Psoas muscle (tissue), 8 donors: ENCODE measurements around the gene HYOU1. TPM values are rescaled to one million over a fixed set of nuclear protein-coding genes. Genes with fewer than 3 reads are reported as not detected.
A peak's percentile ranks its signal among the peaks of the same experiment; 100 is the strongest.

Experiments
- ATAC-seq, 4 donors: fragments of 200-7000 bp; cut with Tn5 transposase; one replicate each; pipeline ENCODE4 v1.9.1; 2020; ENCODE audit warnings: moderate library complexity in 3 of 4, mild to moderate bottlenecking in 2 of 4
- DNase-seq, 2 donors: peaks; one replicate each; pipeline ENCODE4 v3.0.0-alpha.2; 2020
- H3K27ac ChIP-seq: fragments of 200-600 bp; one replicate; pipeline ENCODE4 v1.8.0; 2022
- H3K27me3 ChIP-seq, 3 donors: fragments of 200-600 bp in 1 of 3; one replicate each; pipeline versions ENCODE4 v1.6.1 to v1.8.0; 2013 to 2022; ENCODE audit warnings: low read length in 2 of 3, mild to moderate bottlenecking in 2 of 3, moderate library complexity in 1 of 3; ENCODE audit not compliant: insufficient read depth in 3 of 3
- H3K36me3 ChIP-seq, 2 donors: fragments of 200-600 bp in 1 of 2; one replicate each; pipeline versions ENCODE4 v1.6.1 to v1.8.0; 2013 to 2022; ENCODE audit warnings: low read depth in 1 of 2, mild to moderate bottlenecking in 1 of 2, moderate library complexity in 1 of 2; ENCODE audit not compliant: insufficient read depth in 1 of 2
- H3K4me1 ChIP-seq: fragments of 200-600 bp; one replicate; pipeline ENCODE4 v1.8.0; 2022
- H3K4me3 ChIP-seq: fragments of 200-600 bp; one replicate; pipeline ENCODE4 v1.8.0; 2022; ENCODE audit warnings: mild to moderate bottlenecking
- H3K9me3 ChIP-seq: fragments of 200-600 bp; one replicate; pipeline ENCODE4 v1.8.0; 2022
- CTCF ChIP-seq: fragments of 200-600 bp; IDR thresholded peaks from one replicate; pipeline ENCODE4 v1.8.0; 2022; ENCODE audit warnings: antibody characterized with exemption
- WGBS, 3 donors: extraction: QIAGEN DNeasy Blood & Tissue Kit; methylation state at CpG; one replicate each; pipeline versions ENCODE4 v1.1.6 to v1.1.7; 2013; 5-methylcytosine and 5-hydroxymethylcytosine counted together
- intact Hi-C, 2 donors: fragments of 100-400 bp; cut with DNase I; formaldehyde crosslinking; loops; one replicate each; pipeline versions ENCODE4 v1.11.0 to v1.14.2; 2022
- polyA plus RNA-seq, 3 donors: library from polyadenylated mRNA; stranded (reverse); fragments of 200-250 nt; gene quantifications; one replicate each; pipeline ENCODE4 v1.2.3, GENCODE V29; 2013
- total RNA-seq, 4 donors: library from RNA; stranded (reverse); fragmentation: NEBNext Ultra II Directional in 2 of 4; extraction: Animal tissue kit (Norgen Biotek cat#: 25700) in 2 of 4; gene quantifications; one replicate each; pipeline versions ENCODE4 v1.2.1 to v1.2.4, GENCODE V29; 2021 to 2023
- donor health status: healthy with polysubstance abuse.
- donor health status: DM: no; HTN: no; CAD: no; lungs with moderate emphysema.
- donor health status: Bipolar disorder and iron deficiency.
- donor health status: healthy.
- donor health status: DM: yes; HTN: yes; CAD: no.
- donor health status: DM: no; HTN: no; CAD: no.
- donor health status: DM: no; HTN: no; CAD: no.
- donor health status: DM: yes; HTN: yes; CAD: no.

The HYOU1 gene
- total and polyA plus RNA-seq, 7 donors, result 21.2 to 46.2 (median 31.0) TPM

DNA sequence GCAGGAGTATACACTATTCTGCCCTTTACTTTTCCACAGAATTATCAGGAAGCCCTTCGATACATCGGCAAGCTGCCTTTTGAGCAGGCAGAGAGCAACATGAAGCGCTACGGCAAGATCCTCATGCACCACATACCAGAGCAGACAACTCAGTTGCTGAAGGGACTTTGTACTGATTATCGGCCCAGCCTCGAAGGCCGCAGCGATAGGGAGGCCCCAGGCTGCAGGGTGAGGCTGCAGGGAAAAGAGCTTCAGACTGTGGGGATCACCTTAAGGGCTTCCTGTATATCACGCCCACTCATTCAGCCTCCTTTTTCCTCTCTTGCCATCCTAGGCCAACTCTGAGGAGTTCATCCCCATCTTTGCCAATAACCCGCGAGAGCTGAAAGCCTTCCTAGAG lies 20.8 kb upstream of the HYOU1 start:
- intact Hi-C loops, result no loop called here
- Histone ChIP-seq H3K36me3 (peaks cover 18 to 100% of the 10 kb centered on the region in 2 donors), H3K4me1 (no peaks in the 10 kb centered on the region), H3K4me3 (no peak overlapping the region), H3K27me3 (no peaks in the 10 kb centered on the region), H3K9me3 (no peaks in the 10 kb centered on the region), H3K27ac (no peak overlapping the region)
- WGBS, 3 donors, result 92 to 94% (median 92%) methylated on average over 11 of the region's 11 CpGs
- no peak for TF ChIP-seq CTCF
- DNase-seq (no peak), ATAC-seq (no peak)

DNA sequence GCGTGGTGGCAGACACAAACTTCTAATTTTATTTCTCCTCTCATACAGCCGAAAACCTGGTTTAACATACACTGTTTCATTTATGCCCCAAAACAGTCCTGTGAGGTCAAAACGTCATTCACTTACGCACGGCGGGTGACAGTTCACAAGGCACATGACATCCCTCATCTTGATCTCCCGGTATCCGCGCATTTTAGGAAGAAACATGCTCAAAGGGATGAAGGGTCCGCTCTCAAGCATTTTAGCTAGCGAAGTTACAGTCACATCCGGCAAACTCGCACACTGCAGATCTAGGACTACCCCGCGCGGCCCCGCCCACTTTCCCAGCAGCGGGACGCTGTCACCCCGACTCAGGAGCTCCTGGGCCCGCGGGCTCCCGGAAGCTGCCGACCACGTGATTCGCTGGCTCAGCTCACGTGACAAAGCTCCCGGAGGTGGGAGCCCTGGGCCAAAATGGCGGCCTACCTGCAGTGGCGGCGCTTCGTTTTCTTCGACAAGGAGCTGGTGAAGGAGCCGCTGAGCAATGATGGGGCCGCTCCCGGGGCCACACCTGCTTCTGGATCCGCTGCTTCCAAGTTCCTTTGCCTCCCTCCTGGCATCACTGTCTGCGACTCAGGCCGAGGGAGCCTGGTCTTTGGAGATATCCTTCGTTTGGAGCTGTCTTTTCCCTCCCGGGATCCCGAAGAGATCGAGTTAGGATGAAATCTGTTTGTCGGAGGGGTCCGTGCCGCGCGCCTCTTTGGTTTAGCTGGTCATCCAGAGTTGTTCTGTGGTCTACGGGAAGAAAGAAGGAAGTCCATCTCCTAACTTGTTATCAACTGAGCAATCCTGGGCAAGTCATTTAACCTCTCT lies 10.6 kb upstream of the HYOU1 start, which contains the start of gene VPS11:
VPS11 (plus strand) TSS at position 448 of the 852 bp plus-strand sequence; CDS start at position 454, 6 bp downstream.
- no peak for TF ChIP-seq CTCF
- intact Hi-C loops, result no loop called here
- H3K9me3 ChIP-seq, result no peaks in the 10 kb centered on the region
- 0% methylated on average over 49 of the region's 49 CpGs for WGBS, 3 donors
- H3K4me3 ChIP-seq, result peak within 1 kb of the TSS; percentile 96
- ATAC-seq (peak; percentile 98 to 99 (median 98)), DNase-seq (peak; percentile 98 to 99)
- H3K27ac ChIP-seq, result peak within 1 kb of the TSS; percentile 94
- H3K27me3 ChIP-seq, result no peaks in the 10 kb centered on the region
- peaks cover 29% of the 10 kb centered on the region for H3K4me1 ChIP-seq
- H3K36me3 ChIP-seq, result peaks cover 8 to 48% of the 10 kb centered on the region in 2 donors

GRCh38 chr11:119065369-119065768 lies 8.4 kb upstream of the HYOU1 start:
- Histone ChIP-seq H3K27me3 (no peaks in the 10 kb centered on the region), H3K9me3 (no peaks in the 10 kb centered on the region), H3K36me3 (peaks cover 4 to 37% of the 10 kb centered on the region in 2 donors), H3K4me1 (peaks cover 31% of the 10 kb centered on the region), H3K4me3 (no peak overlapping the region), H3K27ac (no peak overlapping the region)
- TF ChIP-seq CTCF, result peak; percentile 20
- intact Hi-C loops, result no loop called here
- ATAC-seq, result no peak
- 56 to 69% (median 61%) methylated on average over 4 of the region's 4 CpGs for WGBS, 3 donors
- no peak for DNase-seq

GRCh38 chr11:119062779-119063178 lies 5.8 kb upstream of the HYOU1 start:
- no peak for ATAC-seq
- Histone ChIP-seq H3K27ac (no peak overlapping the region), H3K4me1 (peaks cover 28% of the 10 kb centered on the region), H3K36me3 (peaks cover 0 to 23% of the 10 kb centered on the region in 2 donors), H3K9me3 (no peaks in the 10 kb centered on the region), H3K27me3 (no peaks in the 10 kb centered on the region), H3K4me3 (no peak overlapping the region)
- 36 to 64% (median 43%) methylated on average over 5 of the region's 5 CpGs for WGBS, 3 donors
- DNase-seq, result peak in 1 of 2 donors; percentile 46
- intact Hi-C loops, result no loop called here
- TF ChIP-seq CTCF, result no peak
